HepG2 (cell line): Measurements from ENCODE around the gene CGNL1. TPM values are rescaled to one million over a fixed set of nuclear protein-coding genes. Genes with fewer than 3 reads are reported as not detected.

Experiments
- ATAC-seq: fragments of 200-7000 bp; cut with Tn5 transposase; 3 replicates; pipeline ENCODE4 v1.9.1; 2020; ENCODE audit warnings: mild to moderate bottlenecking, moderate library complexity
- BruUV-seq: library from RNA; stranded (reverse); fragments of 400-500 nt; replicated peaks from 2 replicates; lab custom pipeline; 2021; lab: Mats Ljungman, UMichigan
- CTCF ChIA-PET: fragments of 300-600 bp; formaldehyde crosslinking; extraction: SDS; loops from one replicate; lab custom pipeline; 2021; ENCODE audit warnings: low total read pairs, inconsistent platforms, low intra/inter-chr PET ratio; lab: Yijun Ruan, JAX
- POLR2A ChIA-PET: fragments of 350-600 bp; sonication (Branson Sonifier 250); formaldehyde crosslinking; loops from one replicate; lab custom pipeline; 2020; ENCODE audit warnings: antibody characterized with exemption, inconsistent platforms; lab: Yijun Ruan, JAX
- DNase-seq: peaks from one replicate; pipeline ENCODE4 v3.0.0-alpha.2; 2015; ENCODE audit warnings: low spot score
- FAIRE-seq: peaks from 3 replicates; lab custom pipeline; 2011; peaks lifted over from hg19 to GRCh38; lab: Jason Lieb, UNC
- H2AFZ ChIP-seq: one replicate; pipeline ENCODE4 v1.6.1; 2011; ENCODE audit warnings: low read length, inconsistent platforms
- H3K27ac ChIP-seq: fragments of 300-600 bp; 3 replicates; pipeline ENCODE4 v1.8.0; 2011; ENCODE audit warnings: mixed run types, mild to moderate bottlenecking, mixed read lengths, low read length, inconsistent platforms; ENCODE audit not compliant: insufficient read depth; ENCODE audit errors: extremely low read length
- H3K27me3 ChIP-seq, 2 experiments: fragments of 200-600 bp in 1 of 2; 2 replicates in 1 of 2; 3 replicates in 1 of 2; pipeline versions ENCODE4 v1.6.0 to v1.8.0; 2011; ENCODE audit warnings: low read length in 2 of 2, mild to moderate bottlenecking in 2 of 2, moderate library complexity in 2 of 2, inconsistent platforms in 1 of 2; ENCODE audit not compliant: insufficient read depth in 2 of 2, control insufficient read depth in 1 of 2
- H3K36me3 ChIP-seq, 2 experiments: fragments of 200-600 bp in 1 of 2; replicated peaks in 1 of 2; 2 replicates in 1 of 2; 3 replicates in 1 of 2; pipeline versions ENCODE4 v1.5.1 to v1.8.0; 2011; ENCODE audit warnings: low read length in 2 of 2, inconsistent platforms in 1 of 2; ENCODE audit not compliant: insufficient read depth in 2 of 2, control insufficient read depth in 1 of 2
- H3K4me1 ChIP-seq: 2 replicates; pipeline ENCODE4 v1.5.1; 2012; ENCODE audit warnings: low read length, inconsistent platforms; ENCODE audit not compliant: insufficient read depth
- H3K4me2 ChIP-seq: 2 replicates; pipeline ENCODE4 v1.6.0; 2011; ENCODE audit warnings: low read depth, low read length, inconsistent platforms
- H3K4me3 ChIP-seq, 3 experiments: fragments of 200-600 bp in 1 of 3; sonication (generic), shearing (Covaris generic) in 1 of 3; replicated peaks in 1 of 3; 2 replicates each; pipeline ENCODE4 v1.5.1; 2011 to 2016; ENCODE audit warnings: low read length in 3 of 3, inconsistent platforms in 2 of 3, low read depth in 2 of 3, mild to moderate bottlenecking in 2 of 3, control low read depth in 1 of 3, mixed read lengths in 1 of 3; ENCODE audit not compliant: insufficient read depth in 1 of 3
- H3K79me2 ChIP-seq: one replicate; pipeline ENCODE4 v1.6.1; 2011; ENCODE audit warnings: low read length, inconsistent platforms; ENCODE audit not compliant: insufficient read depth
- H3K9ac ChIP-seq: 2 replicates; pipeline ENCODE4 v1.6.0; 2011; ENCODE audit warnings: mild to moderate bottlenecking, low read depth, low read length, inconsistent platforms; ENCODE audit not compliant: insufficient read depth
- H3K9me3 ChIP-seq: 2 replicates; pipeline ENCODE4 v1.5.1; 2012; ENCODE audit warnings: mild to moderate bottlenecking, low read length
- H4K20me1 ChIP-seq: 2 replicates; pipeline ENCODE4 v1.6.0; 2011; ENCODE audit warnings: inconsistent platforms, mild to moderate bottlenecking, low read length, moderate library complexity; ENCODE audit not compliant: insufficient read depth
- BCL6 ChIP-seq: IDR thresholded peaks from 2 replicates; pipeline ENCODE4 v1.6.1; 2016; ENCODE audit warnings: missing genetic modification reagents, missing compliant biosample characterization
- FOSL2 ChIP-seq: sonication (generic); formaldehyde crosslinking; IDR thresholded peaks from 2 replicates; pipeline ENCODE4 v1.4.0; 2020; ENCODE audit warnings: missing genetic modification reagents
- MLXIP ChIP-seq: sonication (generic); formaldehyde crosslinking; IDR thresholded peaks from 2 replicates; pipeline ENCODE4 v1.9.0; 2021; ENCODE audit warnings: missing genetic modification reagents, borderline replicate concordance
- NFE2L1 ChIP-seq: sonication (generic); formaldehyde crosslinking; IDR thresholded peaks from 2 replicates; pipeline ENCODE4 v1.4.0; 2020; ENCODE audit warnings: missing genetic modification reagents, mild to moderate bottlenecking, borderline replicate concordance
- PCBP2 ChIP-seq: fragments of 200-400 bp; formaldehyde crosslinking; optimal IDR thresholded peaks from 2 replicates; pipeline ENCODE3; 2018; ENCODE audit warnings: low read length, low read depth; ENCODE audit not compliant: poor library complexity, severe bottlenecking
- SMARCE1 ChIP-seq: fragments of 450-650 bp; IDR thresholded peaks from 2 replicates; pipeline ENCODE4 v1.6.1; 2017; ENCODE audit warnings: borderline replicate concordance
- WIZ ChIP-seq: sonication (generic); formaldehyde crosslinking; IDR thresholded peaks from 2 replicates; pipeline ENCODE4 v1.5.1; 2020; ENCODE audit warnings: mild to moderate bottlenecking, missing genetic modification reagents
- ZNF30 ChIP-seq: sonication (generic); formaldehyde crosslinking; IDR thresholded peaks from 2 replicates; pipeline ENCODE4 v1.5.0; 2020; ENCODE audit warnings: mild to moderate bottlenecking, missing genetic modification reagents
- ZSCAN22 ChIP-seq: sonication (generic); formaldehyde crosslinking; IDR thresholded peaks from 2 replicates; pipeline ENCODE4 v1.4.0; 2020; ENCODE audit warnings: mild to moderate bottlenecking, missing genetic modification reagents
- WGBS: methylation state at CpG from one replicate; pipeline ENCODE4 v1.1.6; 2017; ENCODE audit warnings: low lambda C conversion rate; 5-methylcytosine and 5-hydroxymethylcytosine counted together
- in situ Hi-C: cut with HindIII; loops from 2 replicates; pipeline ENCODE4 v1.10.0; 2017; ENCODE audit warnings: low pct_unique_long_range_greater_than_20kb; ENCODE audit not compliant: extremely low pct_ligation_motif_present
- intact Hi-C: fragments of 100-400 bp; cut with micrococcal nuclease; formaldehyde crosslinking; loops from one replicate; pipeline ENCODE4 v1.10.0; 2022; ENCODE audit not compliant: unreplicated experiment
- polyA plus RNA-seq, 8 experiments: library from polyadenylated mRNA; depleted of rRNA in 3 of 8; stranded (reverse) in 7 of 8; unstranded in 1 of 8; fragments of >200 nt; fragmentation: Illumina TruSeq in 4 of 8; extraction: Trizol in 4 of 8; gene quantifications; 2 replicates each; pipeline versions ENCODE4 v1.2.1 to v1.2.3, GENCODE V29; 2011 to 2016; ENCODE audit warnings: low read depth in 4 of 8, missing spikeins in 1 of 8, mixed read lengths in 1 of 8; ENCODE audit not compliant: insufficient read depth in 1 of 8
- total RNA-seq, 5 experiments: library from RNA; depleted of rRNA; stranded (reverse); fragments of >200 nt; fragmentation: Illumina TruSeq; extraction: Trizol; gene quantifications; 2 replicates each; pipeline ENCODE4 v1.2.3, GENCODE V29; 2016; ENCODE audit warnings: low read depth in 1 of 5

CGNL1 gene
- total and polyA plus RNA-seq, 2 of the 13 experiments (the other 11 are each of a cell fraction or from before 2014, with no cell fraction given), result 5.6 to 15.6 TPM

DNA sequence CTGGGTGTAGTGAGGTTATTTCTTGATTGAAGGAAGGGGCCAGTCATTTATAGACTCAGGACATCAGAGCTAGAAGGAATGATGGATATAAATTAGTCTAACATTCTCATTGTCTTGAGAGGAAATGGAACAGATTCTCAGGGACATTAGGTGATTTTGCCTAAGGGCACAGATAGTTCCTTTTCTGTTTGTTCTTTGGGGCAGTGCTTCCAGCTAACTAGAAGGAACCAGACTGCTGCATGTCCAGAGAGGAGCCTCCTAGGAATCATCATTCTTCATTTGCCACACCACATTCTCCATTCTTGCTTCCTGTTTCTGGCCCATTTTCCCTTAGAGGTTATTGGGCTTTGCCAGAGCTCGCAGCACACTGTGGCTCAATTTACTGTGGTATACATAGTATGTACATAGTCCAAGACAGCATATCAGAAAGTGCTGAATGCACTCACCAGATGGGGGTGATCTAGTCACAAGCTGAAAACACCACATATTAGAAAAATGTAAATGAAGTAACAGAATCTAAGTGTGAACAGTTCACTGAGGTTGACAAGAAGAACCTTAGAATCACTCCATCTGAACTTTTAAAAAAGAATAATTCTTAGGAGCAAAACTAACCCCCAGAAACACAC lies 152.7 kb downstream of the CGNL1 start:
- no peak for TF ChIP-seq BCL6 (CRISPR knock-in tag)
- no peak for TF ChIP-seq ZNF30 (CRISPR knock-in tag)
- TF ChIP-seq PCBP2, result no peak
- no peak for TF ChIP-seq SMARCE1
- no peak for TF ChIP-seq ZSCAN22 (CRISPR knock-in tag)
- TF ChIP-seq WIZ (CRISPR knock-in tag), result no peak
- no peak for TF ChIP-seq MLXIP (CRISPR knock-in tag)
- no peak for TF ChIP-seq NFE2L1 (CRISPR knock-in tag)
- TF ChIP-seq FOSL2, result no peak
- H2AFZ ChIP-seq, result no peak overlapping the region
- DNase-seq (no peak), FAIRE-seq (no peak), ATAC-seq (no peak)
- no peaks in the 10 kb centered on the region for H3K4me1 ChIP-seq
- in situ Hi-C loops (loop anchor here (25.0 kb wide), 3 partner anchors 367 to 1042 kb away; no protein-coding TSS in a partner anchor), intact Hi-C loops (loop anchor here (5.0 kb wide), 1 partner anchor 52 kb away; no protein-coding TSS in a partner anchor)
- no peaks in the 10 kb centered on the region for H3K79me2 ChIP-seq
- no peak overlapping the region for H3K9ac ChIP-seq
- H3K27me3 ChIP-seq, result no peaks in the 10 kb centered on the region
- H4K20me1 ChIP-seq, result no peaks in the 10 kb centered on the region
- WGBS, result 89% methylated on average over 1 of the region's 1 CpG
- peaks cover 8 to 39% of the 10 kb centered on the region in 2 experiments; a peak in 4 of 5 replicates for H3K36me3 ChIP-seq
- no peaks in the 10 kb centered on the region for H3K9me3 ChIP-seq
- BruUV-seq, result no TSS peak
- ChIA-PET POLR2A (interaction anchor here (2.0 kb wide), 1 partner anchor 188 kb away, joined by 13 read pairs; no protein-coding TSS in a partner anchor), CTCF (interaction anchor here (1.1 to 3.1 kb wide), 2 partner anchors 188 to 189 kb away, joined by 4 to 61 read pairs; no protein-coding TSS in a partner anchor)
- no peak overlapping the region for H3K4me3 ChIP-seq
- H3K4me2 ChIP-seq, result no peak overlapping the region
- no peak overlapping the region for H3K27ac ChIP-seq
